MM.1S (cell line): Measurements from ENCODE around the gene CPVL.
A peak's percentile ranks its signal among the peaks of the same experiment; 100 is the strongest.

Experiments used
- CTCF ChIP-seq: fragments of 300-600 bp; sonication (generic); IDR thresholded peaks from 2 replicates; pipeline ENCODE4 v1.5.1; 2016; ENCODE audit warnings: antibody characterized with exemption, low read length, mixed read lengths
- EZH2 ChIP-seq: fragments of 300-600 bp; sonication (generic); optimal IDR thresholded peaks from 2 replicates; pipeline ENCODE3; 2017; ENCODE audit warnings: low read depth, mild to moderate bottlenecking, antibody characterized with exemption, low read length, mixed read lengths

GRCh38 chr7:29102558-29103151, 43.7 kb downstream of the CPVL start:
- no peak for TF ChIP-seq EZH2
- peak; percentile 58 for TF ChIP-seq CTCF
